Activated T-helper 9 cell treated with anti-CD3 and anti-CD28 coated beads, Interleukin-2, amount 50 U/mL, for 16 hours (primary cell): ENCODE measurements around the gene KDM6B.
"Not testable (repeated sequence)": the region's sequence is repeated elsewhere in the genome, so short reads cannot be mapped to it uniquely, and the experiment has no call there.

Source experiments
- DNase-seq: peaks from one replicate; pipeline ENCODE4 v3.0.0-alpha.2; 2020; ENCODE audit warnings: low read depth

The KDM6B gene

DNA sequence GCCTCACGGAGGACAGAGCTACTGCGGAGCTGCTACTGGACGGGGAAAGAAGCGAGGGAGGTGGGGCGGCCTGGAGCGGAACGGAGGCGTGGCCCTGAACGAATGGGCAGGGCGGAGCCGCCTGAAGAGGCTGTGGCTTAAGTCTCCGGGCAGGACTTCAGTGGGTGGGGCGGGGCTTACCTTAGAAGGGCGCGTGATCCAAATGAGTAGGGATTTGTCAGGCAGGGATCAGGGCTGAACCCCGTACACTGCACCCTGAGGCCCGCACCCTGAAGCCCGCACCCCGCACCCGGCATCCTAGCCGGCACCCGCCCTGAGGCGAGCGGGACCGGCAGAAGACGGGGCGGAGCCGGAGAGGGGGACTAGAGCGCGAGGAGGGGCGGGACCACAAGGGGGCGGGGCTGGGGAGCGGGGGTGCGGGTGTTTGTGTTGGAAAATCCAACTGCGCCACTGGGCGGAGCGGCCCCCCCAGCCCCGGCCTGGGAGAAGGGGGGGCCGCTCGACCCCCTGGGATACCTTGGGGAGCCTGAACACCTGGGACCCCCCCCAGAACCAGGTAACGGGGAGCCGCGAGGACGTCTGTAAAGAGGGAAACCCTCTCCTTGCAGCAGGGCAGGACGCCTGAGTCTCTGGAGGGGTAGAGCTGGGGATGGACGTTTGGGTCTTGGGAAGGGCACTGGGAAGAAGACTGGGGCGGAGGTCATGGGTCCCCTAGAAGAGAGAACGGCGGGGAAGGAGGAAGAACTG is at the start of gene KDM6B:
TSS of gene KDM6B (plus strand) at position 423 of the 747 bp plus-strand sequence. CDS start 11,338 bp downstream, outside the sequence.
- peak; percentile 76 for DNase-seq

DNA sequence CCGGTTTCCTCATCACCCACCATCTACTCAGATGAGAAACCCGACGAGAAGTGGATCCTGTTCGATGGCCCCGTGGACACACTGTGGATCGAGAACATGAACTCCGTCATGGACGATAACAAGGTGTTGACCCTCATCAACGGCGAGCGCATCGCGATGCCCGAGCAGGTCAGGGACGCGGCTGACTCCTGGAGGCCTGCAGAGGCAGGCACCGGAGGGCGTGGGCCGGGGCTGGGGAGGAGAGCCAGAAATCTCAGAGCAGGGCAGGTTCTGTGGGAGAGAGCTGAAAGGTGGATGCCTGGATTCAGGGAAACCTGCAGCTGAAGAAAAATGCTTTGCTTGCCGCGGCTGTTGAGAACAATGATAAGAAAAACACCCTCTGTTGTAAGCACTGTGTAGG is 47.2 kb upstream of the KDM6B start:
- DNase-seq, result no peak

GRCh38 chr17:7789131-7789530 is 44.9 kb upstream of the KDM6B start:
- no peak for DNase-seq

GRCh38 chr17:7790150-7790549 is 43.9 kb upstream of the KDM6B start:
- no peak for DNase-seq

DNA sequence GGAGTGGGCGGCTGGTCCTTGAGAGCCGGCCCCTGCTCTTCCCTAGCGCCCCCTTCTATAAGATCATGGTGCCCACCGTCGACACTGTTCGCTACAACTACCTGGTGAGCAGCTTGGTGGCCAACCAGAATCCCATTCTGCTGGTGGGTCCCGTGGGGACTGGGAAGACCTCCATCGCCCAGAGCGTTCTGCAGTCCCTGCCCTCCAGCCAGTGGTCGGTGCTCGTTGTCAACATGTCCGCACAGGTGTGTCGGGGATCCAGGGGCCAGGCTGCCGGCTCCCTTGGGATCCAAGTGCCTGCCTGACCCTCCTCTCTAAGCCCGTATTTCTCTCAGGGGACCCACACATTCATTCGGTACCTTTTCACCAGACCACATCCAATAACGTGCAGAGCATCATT is 41.4 kb upstream of the KDM6B start:
- DNase-seq, result no peak

GRCh38 chr17:7794075-7794663 is 39.8 kb upstream of the KDM6B start:
- DNase-seq, result no peak

GRCh38 chr17:7797976-7798375 is 36.0 kb upstream of the KDM6B start:
- DNase-seq, result no peak

DNA sequence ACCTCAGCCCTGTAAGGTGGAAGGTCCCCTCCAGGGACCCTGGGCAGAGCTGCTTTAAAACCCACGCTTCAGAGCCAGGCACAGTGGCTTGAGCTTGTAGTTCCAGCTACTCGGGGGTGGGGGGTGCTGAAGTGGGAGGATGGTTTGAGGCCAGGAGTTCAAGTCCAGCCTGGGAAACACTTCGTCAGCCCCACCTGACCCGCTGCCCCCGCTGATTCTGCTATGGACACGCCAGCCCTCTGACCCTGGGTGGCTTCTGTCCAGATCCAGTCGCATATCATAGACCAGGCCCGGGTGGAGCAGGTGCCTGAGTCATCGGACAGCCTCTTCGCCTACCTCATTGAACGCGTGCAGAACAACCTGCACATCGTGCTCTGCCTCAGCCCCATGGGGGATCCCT is 35.2 kb upstream of the KDM6B start:
- no peak for DNase-seq

GRCh38 chr17:7803981-7804380 is 30.0 kb upstream of the KDM6B start:
- no peak for DNase-seq

DNA sequence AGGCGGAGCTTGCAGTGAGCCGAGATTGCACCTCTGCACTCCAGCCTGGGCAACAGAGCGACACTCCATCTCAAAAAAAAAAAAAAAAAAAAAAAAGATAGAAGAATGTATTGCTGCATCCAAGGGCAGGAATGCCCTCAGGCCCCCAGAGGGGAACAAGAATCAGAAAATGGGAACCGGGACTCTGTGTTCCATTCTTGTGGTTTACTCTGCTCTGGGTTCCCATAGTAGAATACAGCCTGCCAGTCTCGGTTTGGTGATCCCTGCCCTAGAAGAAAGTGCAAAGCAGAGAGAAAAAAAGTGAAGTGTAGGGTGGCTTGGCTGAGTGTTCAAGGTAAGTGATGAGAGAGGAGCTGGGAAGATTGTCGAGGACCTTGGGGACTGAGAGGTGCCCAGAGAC is 27.4 kb upstream of the KDM6B start:
- DNase-seq, result no peak

DNA sequence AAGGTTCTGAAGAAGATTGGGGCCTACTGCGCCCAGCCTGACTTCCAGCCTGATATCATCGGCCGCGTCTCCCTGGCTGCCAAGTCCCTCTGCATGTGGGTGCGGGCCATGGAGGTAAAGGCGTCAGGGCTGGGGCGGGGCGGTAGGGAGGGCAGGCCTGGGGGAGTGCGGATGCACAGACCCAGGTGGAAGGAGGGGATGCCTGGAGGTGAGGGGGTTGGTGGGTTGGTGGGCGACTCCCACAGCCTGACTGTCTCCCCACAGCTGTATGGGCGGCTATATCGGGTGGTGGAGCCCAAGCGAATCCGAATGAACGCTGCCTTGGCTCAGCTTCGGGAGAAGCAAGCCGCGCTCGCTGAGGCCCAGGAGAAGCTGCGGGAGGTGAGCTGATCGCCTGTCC is 26.8 kb upstream of the KDM6B start:
- DNase-seq, result no peak

DNA sequence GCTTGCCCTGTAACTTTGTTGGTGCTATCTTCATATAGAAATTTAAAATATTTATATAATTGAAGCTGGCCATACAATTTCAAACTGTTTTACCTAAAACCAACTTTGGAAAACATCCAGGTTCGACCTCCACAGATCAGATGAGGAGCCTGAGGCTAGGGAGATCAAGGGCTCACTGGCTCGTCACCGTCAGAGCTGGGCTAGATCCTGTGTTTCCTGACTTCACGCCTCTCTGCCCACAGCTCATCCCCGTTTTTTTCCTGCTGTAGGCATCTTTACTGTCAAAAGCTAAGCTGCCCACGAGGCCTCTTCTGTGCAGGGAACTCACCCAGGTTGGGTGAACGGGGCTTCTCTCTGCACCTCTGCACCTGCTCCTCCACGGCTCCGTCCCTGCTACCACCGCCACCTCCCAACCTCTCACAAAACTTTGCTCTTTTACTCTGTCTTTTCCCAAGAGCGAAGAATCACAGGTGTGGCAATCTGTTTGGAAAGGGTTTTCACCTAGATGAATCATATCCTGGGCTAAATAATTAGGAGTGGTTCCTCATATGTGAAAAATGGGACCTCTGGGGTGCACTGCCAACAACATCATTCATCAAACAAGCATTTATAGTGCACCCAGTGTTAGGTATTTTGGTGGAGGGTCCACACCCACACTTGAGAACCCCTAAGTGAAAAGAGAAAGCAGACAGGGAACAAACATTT is 24.8 kb upstream of the KDM6B start:
- DNase-seq, result no peak

- not testable (repeated sequence) for DNase-seq
These were observed 24.1 kb upstream of the KDM6B start for GRCh38 chr17:7809791-7810343.

DNA sequence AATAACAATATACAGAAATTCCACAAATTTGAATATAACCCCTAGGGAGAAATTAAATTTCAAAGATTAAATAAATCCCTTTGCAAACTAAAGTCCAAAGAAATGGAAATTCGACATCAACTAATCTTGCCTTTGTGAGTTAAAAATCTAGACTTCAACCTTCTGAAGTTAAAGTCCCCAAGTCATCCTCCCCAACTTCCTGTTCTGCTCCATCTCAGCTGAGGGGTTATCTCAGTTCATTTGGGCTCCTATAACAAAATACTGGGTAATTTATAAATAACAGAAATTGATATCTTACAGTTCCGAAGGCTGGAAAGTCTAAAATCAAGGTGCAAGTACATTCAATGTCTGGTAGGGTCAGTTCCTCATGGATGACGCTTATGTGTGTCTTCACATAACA is 22.8 kb upstream of the KDM6B start:
- DNase-seq, result no peak

DNA sequence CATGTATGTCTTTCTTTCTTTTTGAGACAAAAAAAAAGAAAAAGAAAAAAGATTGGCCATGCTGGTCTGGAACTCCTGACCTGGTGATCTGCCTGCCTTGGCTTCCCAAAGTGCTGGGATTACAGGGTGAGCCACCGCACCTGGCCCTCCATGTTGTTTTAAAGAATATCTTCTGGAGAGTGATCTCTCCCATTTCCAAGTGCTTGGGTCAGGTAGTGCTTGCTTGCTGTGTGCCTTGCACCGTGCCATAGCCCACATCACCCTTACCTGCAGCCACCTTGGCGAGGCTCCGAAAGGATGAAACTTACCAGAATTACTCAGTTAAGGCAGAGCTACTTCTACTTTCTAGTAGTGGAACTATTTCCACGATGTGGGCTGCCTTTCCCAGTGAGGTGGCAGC is 19.0 kb upstream of the KDM6B start:
- no peak for DNase-seq

GRCh38 chr17:7816926-7817642 is 16.9 kb upstream of the KDM6B start:
- DNase-seq, result no peak

GRCh38 chr17:7817643-7817964 is 16.4 kb upstream of the KDM6B start:
- DNase-seq, result no peak

- DNase-seq, result no peak
These were observed 16.0 kb upstream of the KDM6B start for GRCh38 chr17:7818026-7818425.

GRCh38 chr17:7818746-7819645 is 15.0 kb upstream of the KDM6B start:
- no peak for DNase-seq

- no peak for DNase-seq
These were observed 13.8 kb upstream of the KDM6B start for GRCh38 chr17:7820231-7820630.

- DNase-seq, result no peak
These were observed 11.9 kb upstream of the KDM6B start for GRCh38 chr17:7822126-7822525.
